ENCODE measurements around the gene NOS1AP. TPM values are rescaled to one million over a fixed set of nuclear protein-coding genes. Genes with fewer than 3 reads are reported as not detected.

NOS1AP gene
- total and polyA plus RNA-seq, 2 donors from 2014 or later: 0.47 to 10.7 TPM

GRCh38 chr1:162177126-162177525 is 107.6 kb downstream of the NOS1AP start:
- Histone ChIP-seq H3K9ac (ENCODE audit: low read length in 3 of 3) (no peak overlapping the region), H3K27ac (ENCODE audit: low read depth in 2 of 2, low read length in 2 of 2) (no peak overlapping the region), H3K27me3 (ENCODE audit: control insufficient read depth, insufficient read depth, low read length) (no peaks in the 10 kb centered on the region), H3K36me3 (ENCODE audit: control insufficient read depth in 2 of 3, insufficient read depth in 3 of 3, low read length in 3 of 3) (no peaks in the 10 kb centered on the region), H3K4me1 (ENCODE audit: control insufficient read depth in 2 of 3, insufficient read depth in 2 of 3, low read depth in 1 of 3, low read length in 3 of 3) (no peaks in the 10 kb centered on the region), H3K4me3 (ENCODE audit: low read length in 3 of 3) (no peak overlapping the region), H3K9me3 (ENCODE audit: control insufficient read depth in 2 of 3, insufficient read depth in 1 of 3, low read length in 3 of 3) (no peaks in the 10 kb centered on the region)
- no peak for FAIRE-seq
- DNase-seq: no peak
- TF ChIP-seq CTCF (IDR thresholded peaks at IDR 0.05; ENCODE audit: borderline replicate concordance, extremely low read depth, insufficient read depth): no peak
- intact Hi-C loops (cut with DNase I): no loop called here

DNA sequence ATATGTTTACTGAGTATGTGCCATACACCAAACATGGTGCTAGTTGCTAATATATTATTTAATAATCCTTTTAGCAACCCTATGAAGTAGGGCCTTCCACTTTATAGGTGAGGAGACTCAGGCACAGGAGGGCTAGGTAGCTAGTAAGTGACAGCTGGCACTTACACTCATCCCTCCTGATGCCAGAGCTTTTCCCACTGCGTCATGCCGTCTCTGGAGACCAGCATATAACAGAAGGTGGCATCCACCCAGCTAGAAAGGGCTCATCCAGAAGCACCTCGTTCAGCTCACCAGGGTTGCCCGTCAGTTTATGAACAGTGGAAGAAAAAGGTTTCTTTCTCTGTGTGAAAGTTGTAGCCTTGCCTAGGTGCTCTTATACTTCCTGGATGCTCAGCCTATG is 108.9 kb downstream of the NOS1AP start:
- peaks cover 0 to under 1% (median 0%) of the 10 kb centered on the region in 3 donors for H3K4me1 ChIP-seq (ENCODE audit: control insufficient read depth in 2 of 3, insufficient read depth in 2 of 3, low read depth in 1 of 3, low read length in 3 of 3)

GRCh38 chr1:162179121-162179520 is 109.6 kb downstream of the NOS1AP start:
- intact Hi-C loops (cut with DNase I): no loop called here
- Histone ChIP-seq H3K4me3 (ENCODE audit: low read length in 3 of 3) (no peak overlapping the region), H3K4me1 (ENCODE audit: control insufficient read depth in 2 of 3, insufficient read depth in 2 of 3, low read depth in 1 of 3, low read length in 3 of 3) (peaks cover 0 to 6% (median 0%) of the 10 kb centered on the region in 3 donors), H3K27me3 (ENCODE audit: control insufficient read depth, insufficient read depth, low read length) (no peaks in the 10 kb centered on the region), H3K9me3 (ENCODE audit: control insufficient read depth in 2 of 3, insufficient read depth in 1 of 3, low read length in 3 of 3) (no peaks in the 10 kb centered on the region), H3K9ac (ENCODE audit: low read length in 3 of 3) (no peak overlapping the region), H3K36me3 (ENCODE audit: control insufficient read depth in 2 of 3, insufficient read depth in 3 of 3, low read length in 3 of 3) (no peaks in the 10 kb centered on the region), H3K27ac (ENCODE audit: low read depth in 2 of 2, low read length in 2 of 2) (no peak overlapping the region)
- DNase-seq (no peak), FAIRE-seq (no peak)
- TF ChIP-seq CTCF (IDR thresholded peaks at IDR 0.05; ENCODE audit: borderline replicate concordance, extremely low read depth, insufficient read depth): no peak

More for the DNA sequence above, 108.9 kb downstream of the NOS1AP start:
- no peaks in the 10 kb centered on the region for H3K9me3 ChIP-seq (ENCODE audit: control insufficient read depth in 2 of 3, insufficient read depth in 1 of 3, low read length in 3 of 3)
- no peaks in the 10 kb centered on the region for H3K36me3 ChIP-seq (ENCODE audit: control insufficient read depth in 2 of 3, insufficient read depth in 3 of 3, low read length in 3 of 3)
- DNase-seq: no peak
- intact Hi-C loops (cut with DNase I): no loop called here
- TF ChIP-seq CTCF (IDR thresholded peaks at IDR 0.05; ENCODE audit: borderline replicate concordance, extremely low read depth, insufficient read depth): no peak
- H3K27ac ChIP-seq (ENCODE audit: low read depth in 2 of 2, low read length in 2 of 2): no peak overlapping the region
- FAIRE-seq: no peak
- H3K4me3 ChIP-seq (ENCODE audit: low read length in 3 of 3): no peak overlapping the region
- H3K27me3 ChIP-seq (ENCODE audit: control insufficient read depth, insufficient read depth, low read length): no peaks in the 10 kb centered on the region
- H3K9ac ChIP-seq (ENCODE audit: low read length in 3 of 3): no peak overlapping the region

DNA sequence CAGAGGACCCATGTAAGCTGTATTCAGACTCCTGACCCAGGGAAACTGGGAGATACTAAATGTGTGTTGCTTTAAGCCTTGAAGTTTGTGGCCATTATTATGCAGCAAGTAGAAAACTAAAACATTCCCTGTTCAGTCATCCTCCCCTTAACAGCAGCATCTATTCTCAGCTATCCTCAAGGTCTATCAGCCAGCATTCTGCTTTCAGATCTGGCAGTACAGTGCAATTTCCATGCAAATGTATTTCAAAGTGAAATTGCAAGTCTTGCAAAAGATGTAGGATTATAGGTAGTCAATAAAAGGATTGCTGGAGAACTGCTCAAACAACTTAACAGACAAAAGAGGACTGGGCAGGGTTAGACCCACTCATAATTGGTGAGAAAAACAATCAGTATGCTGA is 111.3 kb downstream of the NOS1AP start:
- intact Hi-C loops (cut with DNase I): no loop called here
- H3K27me3 ChIP-seq (ENCODE audit: control insufficient read depth, insufficient read depth, low read length): no peaks in the 10 kb centered on the region
- no peak for TF ChIP-seq CTCF (IDR thresholded peaks at IDR 0.05; ENCODE audit: borderline replicate concordance, extremely low read depth, insufficient read depth)
- H3K4me3 ChIP-seq (ENCODE audit: low read length in 3 of 3): no peak overlapping the region
- H3K9ac ChIP-seq (ENCODE audit: low read length in 3 of 3): no peak overlapping the region
- no peak overlapping the region for H3K27ac ChIP-seq (ENCODE audit: low read depth in 2 of 2, low read length in 2 of 2)
- no peaks in the 10 kb centered on the region for H3K36me3 ChIP-seq (ENCODE audit: control insufficient read depth in 2 of 3, insufficient read depth in 3 of 3, low read length in 3 of 3)
- FAIRE-seq (no peak), DNase-seq (no peak)
- peaks cover 0 to 6% (median 0%) of the 10 kb centered on the region in 3 donors for H3K4me1 ChIP-seq (ENCODE audit: control insufficient read depth in 2 of 3, insufficient read depth in 2 of 3, low read depth in 1 of 3, low read length in 3 of 3)
- H3K9me3 ChIP-seq (ENCODE audit: control insufficient read depth in 2 of 3, insufficient read depth in 1 of 3, low read length in 3 of 3): no peaks in the 10 kb centered on the region
